Measurements from ENCODE around the gene TBC1D22A. TPM values are rescaled to one million over a fixed set of nuclear protein-coding genes. Genes with fewer than 3 reads are reported as not detected.

TBC1D22A gene
- total RNA-seq, 6 experiments from 2014 or later = 10.9 to 18.1 (median 14.0) TPM

- TF ChIP-seq POLR2A (IDR thresholded peaks at IDR 0.05) = no peak
- TF ChIP-seq CTCF (IDR thresholded peaks at IDR 0.05) = no peak
- H3K9me3 ChIP-seq = no peaks in the 10 kb centered on the region
- H3K36me3 ChIP-seq = no peaks in the 10 kb centered on the region
- H3K27me3 ChIP-seq = no peaks in the 10 kb centered on the region
- H3K27ac ChIP-seq = no peak overlapping the region
- intact Hi-C loops (cut with DNase I) = no loop called here
- no peak for DNase-seq
- H3K4me1 ChIP-seq = no peaks in the 10 kb centered on the region
- H3K4me3 ChIP-seq = no peak overlapping the region
- ATAC-seq = no peak
- 70% methylated on average over 7 of the region's 20 CpGs for WGBS (ENCODE audit: insufficient coverage, low coverage, low lambda C conversion rate, missing lambda C conversion rate)
These were observed 459.6 kb downstream of the TBC1D22A start for GRCh38 chr22:47221840-47222615.

Other genes starting within 250 kb of the TBC1D22A start
- gene CELSR1, start 225.0 kb upstream of the TBC1D22A start, total RNA-seq = 1 to 10 TPM; 2.9 to 8.2 (median 5.0) TPM
- gene GRAMD4, start 142.3 kb upstream of the TBC1D22A start, total RNA-seq = 10 to 100 TPM; 29.7 to 72.0 (median 34.8) TPM
- gene CERK, start 24.4 kb upstream of the TBC1D22A start, total RNA-seq = 10 to 100 TPM in 5 of 6 experiments, 1 to 10 TPM in 1; 9.6 to 27.5 (median 18.5) TPM

Data from right lobe of liver (tissue), 6 donors.